Spleen (tissue), 11 donors: ENCODE data around the gene OTUD1. TPM values are rescaled to one million over a fixed set of nuclear protein-coding genes. Genes with fewer than 3 reads are reported as not detected.

Experiments used
- DNase-seq: peaks from one replicate; pipeline ENCODE4 v3.0.0-alpha.2; 2020
- H3K27ac ChIP-seq, 8 donors: fragments of 200-600 bp; sonication (generic) in 7 of 8; 1 replicate in 4 of 8; 2 replicates in 4 of 8; pipeline versions ENCODE4 v1.5.0 to v1.8.0; 2016 to 2021; ENCODE audit warnings: inconsistent platforms in 4 of 8, mild to moderate bottlenecking in 4 of 8, moderate library complexity in 1 of 8
- H3K27me3 ChIP-seq, 7 donors: fragments of 200-600 bp; sonication (generic) in 6 of 7; replicated peaks in 1 of 7; 1 replicate in 4 of 7; 2 replicates in 3 of 7; pipeline versions ENCODE4 v1.5.0 to v1.8.0; 2016 to 2021; ENCODE audit warnings: inconsistent platforms in 3 of 7, mild to moderate bottlenecking in 1 of 7
- H3K36me3 ChIP-seq, 6 donors: fragments of 200-600 bp; sonication (generic) in 5 of 6; 1 replicate in 4 of 6; 2 replicates in 2 of 6; pipeline versions ENCODE4 v1.5.0 to v1.8.0; 2016 to 2021; ENCODE audit warnings: inconsistent platforms in 2 of 6
- H3K4me1 ChIP-seq, 6 donors: fragments of 200-600 bp; sonication (generic) in 5 of 6; 1 replicate in 3 of 6; 2 replicates in 3 of 6; pipeline versions ENCODE4 v1.5.0 to v1.8.0; 2016 to 2021; ENCODE audit warnings: inconsistent platforms in 3 of 6
- H3K4me3 ChIP-seq, 8 donors: fragments of 200-600 bp; sonication (generic) in 7 of 8; 1 replicate in 4 of 8; 2 replicates in 4 of 8; pipeline versions ENCODE4 v1.5.0 to v1.8.0; 2016 to 2021; ENCODE audit warnings: inconsistent platforms in 4 of 8, mild to moderate bottlenecking in 4 of 8, moderate library complexity in 2 of 8
- H3K9me3 ChIP-seq, 8 donors: fragments of 200-600 bp; sonication (generic) in 7 of 8; 1 replicate in 4 of 8; 2 replicates in 4 of 8; pipeline versions ENCODE4 v1.5.0 to v1.8.0; 2016 to 2021; ENCODE audit warnings: inconsistent platforms in 4 of 8
- CTCF ChIP-seq, 11 experiments: fragments of 200-600 bp in 7 of 11; fragments of 450-650 bp in 4 of 11; sonication (generic) in 4 of 11; IDR thresholded peaks in 8 of 11; conservative IDR thresholded peaks in 3 of 11; 1 replicate in 7 of 11; 2 replicates in 4 of 11; pipeline versions ENCODE4 v1.4.0 to v1.8.0; 2016 to 2021; ENCODE audit warnings: antibody characterized with exemption in 11 of 11, inconsistent platforms in 4 of 11, mild to moderate bottlenecking in 1 of 11
- POLR2A ChIP-seq, 3 donors: fragments of 450-650 bp; IDR thresholded peaks; one replicate each; pipeline ENCODE4 v1.5.1; 2017; ENCODE audit warnings: antibody characterized with exemption in 3 of 3, mild to moderate bottlenecking in 1 of 3
- POLR2AphosphoS5 ChIP-seq, 3 donors: sonication (generic); formaldehyde crosslinking; IDR thresholded peaks; one replicate each; pipeline ENCODE4 v1.5.1; 2017; ENCODE audit warnings: antibody characterized with exemption in 3 of 3
- WGBS, 5 donors: extraction: QIAGEN DNeasy Blood & Tissue Kit in 3 of 5; methylation state at CpG; one replicate each; pipeline versions ENCODE4 v1.1.5 to v1.1.7; 2013 to 2018; 5-methylcytosine and 5-hydroxymethylcytosine counted together
- intact Hi-C: fragments of 100-400 bp; cut with DNase I; formaldehyde crosslinking; loops from one replicate; pipeline ENCODE4 v1.15.0; 2023; ENCODE audit warnings: low total_unique reads
- polyA plus RNA-seq, 3 donors: library from polyadenylated mRNA; stranded (reverse); fragments of 200-250 nt; gene quantifications; one replicate each; pipeline ENCODE4 v1.2.1, GENCODE V29; 2013
- total RNA-seq, 7 donors: library from RNA; depleted of rRNA in 3 of 7; stranded (reverse); fragments of >200 nt in 3 of 7; fragmentation: NEBNext Ultra II Directional in 4 of 7; extraction: Animal tissue kit (Norgen Biotek cat#: 25700) in 4 of 7; gene quantifications; one replicate each; pipeline versions ENCODE4 v1.1.0 to v1.2.1, GENCODE V29; 2016 to 2021
- donor health status: healthy with polysubstance abuse.
- donor health status: DM: no; HTN: no; CAD: no; lungs with moderate emphysema.
- donor health status: DM: no; HTN: no; CAD: no.
- donor health status: Bipolar disorder and iron deficiency.
- donor health status: healthy.
- donor health status: DM: no; HTN: no; CAD: no.
- donor health status: DM: yes; HTN: yes; CAD: no.

OTUD1 gene
- total and polyA plus RNA-seq, 10 donors, result 11.7 to 34.4 (median 27.2) TPM

GRCh38 chr10:23395017-23395416 lies 43.9 kb upstream of the OTUD1 start:
- Histone ChIP-seq H3K27me3 (no peaks in the 10 kb centered on the region), H3K4me3 (no peak overlapping the region), H3K9me3 (no peaks in the 10 kb centered on the region), H3K27ac (no peak overlapping the region), H3K4me1 (no peaks in the 10 kb centered on the region), H3K36me3 (no peaks in the 10 kb centered on the region)
- DNase-seq, result no peak
- TF ChIP-seq CTCF (IDR thresholded peaks at IDR 0.05 in 8 of 11, conservative IDR thresholded peaks at IDR 0.05 in 3 of 11) (no peak), POLR2AphosphoS5 (IDR thresholded peaks at IDR 0.05) (no peak), POLR2A (IDR thresholded peaks at IDR 0.05) (no peak)
- 81 to 93% (median 89%) methylated on average over 5 of the region's 5 CpGs for WGBS, 5 donors
- intact Hi-C loops, result no loop called here

GRCh38 chr10:23396695-23397094 lies 42.2 kb upstream of the OTUD1 start:
- intact Hi-C loops, result no loop called here
- no peaks in the 10 kb centered on the region for H3K9me3 ChIP-seq
- H3K36me3 ChIP-seq, result no peaks in the 10 kb centered on the region
- no peak for DNase-seq
- no peak overlapping the region for H3K4me3 ChIP-seq
- TF ChIP-seq POLR2AphosphoS5 (IDR thresholded peaks at IDR 0.05) (no peak), POLR2A (IDR thresholded peaks at IDR 0.05) (no peak), CTCF (IDR thresholded peaks at IDR 0.05 in 8 of 11, conservative IDR thresholded peaks at IDR 0.05 in 3 of 11) (no peak)
- 84 to 96% (median 89%) methylated on average over 2 of the region's 2 CpGs for WGBS, 5 donors
- no peaks in the 10 kb centered on the region for H3K27me3 ChIP-seq
- no peak overlapping the region for H3K27ac ChIP-seq
- no peaks in the 10 kb centered on the region for H3K4me1 ChIP-seq

- intact Hi-C loops, result no loop called here
- 81 to 92% (median 87%) methylated on average over 7 of the region's 7 CpGs for WGBS, 5 donors
- TF ChIP-seq POLR2A (IDR thresholded peaks at IDR 0.05), result no peak
- no peak for TF ChIP-seq CTCF (IDR thresholded peaks at IDR 0.05 in 8 of 11, conservative IDR thresholded peaks at IDR 0.05 in 3 of 11)
- TF ChIP-seq POLR2AphosphoS5 (IDR thresholded peaks at IDR 0.05), result no peak
- Histone ChIP-seq H3K4me3 (no peak overlapping the region), H3K9me3 (no peaks in the 10 kb centered on the region), H3K27me3 (no peaks in the 10 kb centered on the region), H3K27ac (no peak overlapping the region), H3K36me3 (no peaks in the 10 kb centered on the region), H3K4me1 (no peaks in the 10 kb centered on the region)
- no peak for DNase-seq
Observed at GRCh38 chr10:23399701-23400144, 39.2 kb upstream of the OTUD1 start.

GRCh38 chr10:23402856-23403255 lies 36.0 kb upstream of the OTUD1 start:
- 74 to 96% (median 92%) methylated on average over 2 of the region's 2 CpGs for WGBS, 5 donors
- H3K36me3 ChIP-seq, result no peaks in the 10 kb centered on the region
- TF ChIP-seq POLR2A (IDR thresholded peaks at IDR 0.05), result no peak
- no peak for TF ChIP-seq CTCF (IDR thresholded peaks at IDR 0.05 in 8 of 11, conservative IDR thresholded peaks at IDR 0.05 in 3 of 11)
- TF ChIP-seq POLR2AphosphoS5 (IDR thresholded peaks at IDR 0.05), result no peak
- H3K4me1 ChIP-seq, result peaks cover 0 to 5% (median 0%) of the 10 kb centered on the region in 6 donors
- no peak overlapping the region for H3K27ac ChIP-seq
- intact Hi-C loops, result no loop called here
- H3K9me3 ChIP-seq, result no peaks in the 10 kb centered on the region
- no peak overlapping the region for H3K4me3 ChIP-seq
- H3K27me3 ChIP-seq, result no peaks in the 10 kb centered on the region
- no peak for DNase-seq
